H1 (cell line): ENCODE measurements around the gene TENT4A. TPM values are rescaled to one million over a fixed set of nuclear protein-coding genes. Genes with fewer than 3 reads are reported as not detected.
A peak's percentile ranks its signal among the peaks of the same experiment; 100 is the strongest.

Experiments used
- CTCF ChIA-PET: fragments of 300-600 bp; sonication (Branson Sonifier 250); formaldehyde crosslinking; loops from one replicate; lab custom pipeline; 2021; ENCODE audit not compliant: partially characterized antibody; lab: Charles Lee
- POLR2A ChIA-PET: fragments of 300-600 bp; sonication (Branson Sonifier 250); formaldehyde crosslinking; loops from one replicate; lab custom pipeline; 2021; ENCODE audit warnings: inconsistent platforms; ENCODE audit not compliant: partially characterized antibody; lab: Charles Lee
- DNase-seq, 2 experiments: peaks; one replicate each; pipeline versions ENCODE4 v3.0.0 to v3.0.0-alpha.2; 2010 to 2022; ENCODE audit warnings: low spot score in 2 of 2, low read depth in 1 of 2, mixed read lengths in 1 of 2
- FAIRE-seq: peaks from 2 replicates; lab custom pipeline; 2011; peaks lifted over from hg19 to GRCh38; lab: Jason Lieb, UNC
- H2AFZ ChIP-seq: 2 replicates; pipeline ENCODE4 v1.8.1; 2012; ENCODE audit warnings: low read length, inconsistent platforms
- H2AK5ac ChIP-seq: 2 replicates; pipeline ENCODE4 v1.6.1; 2013; ENCODE audit warnings: low read depth, low read length
- H2BK120ac ChIP-seq: replicated peaks from 2 replicates; pipeline ENCODE3; 2013; ENCODE audit warnings: low read depth, low read length, inconsistent platforms
- H2BK12ac ChIP-seq: 2 replicates; pipeline ENCODE4 v1.6.1; 2013; ENCODE audit warnings: low read depth, low read length
- H2BK15ac ChIP-seq: 2 replicates; pipeline ENCODE4 v1.6.1; 2013; ENCODE audit warnings: low read length
- H2BK20ac ChIP-seq: 2 replicates; pipeline ENCODE4 v1.6.1; 2013; ENCODE audit warnings: low read length
- H2BK5ac ChIP-seq: 2 replicates; pipeline ENCODE4 v1.6.1; 2013; ENCODE audit warnings: low read depth, low read length
- H3K14ac ChIP-seq: 2 replicates; pipeline ENCODE4 v1.6.1; 2013; ENCODE audit warnings: inconsistent platforms; ENCODE audit not compliant: insufficient read length
- H3K18ac ChIP-seq: 2 replicates; pipeline ENCODE4 v1.6.1; 2013; ENCODE audit warnings: low read length; ENCODE audit errors: extremely low read depth
- H3K23ac ChIP-seq: 2 replicates; pipeline ENCODE4 v1.6.1; 2013; ENCODE audit warnings: inconsistent platforms; ENCODE audit not compliant: insufficient read length
- H3K23me2 ChIP-seq: 2 replicates; pipeline ENCODE4 v1.6.1; 2013; ENCODE audit warnings: low read depth, low read length
- H3K27ac ChIP-seq: 2 replicates; pipeline ENCODE4 v1.6.1; 2011; ENCODE audit warnings: low read depth, low read length, inconsistent platforms
- H3K27me3 ChIP-seq, 4 experiments: replicated peaks in 1 of 4; 1 replicate in 1 of 4; 2 replicates in 3 of 4; pipeline versions ENCODE4 v1.6.1 to v1.8.1; 2011 to 2013; ENCODE audit warnings: low read length in 3 of 4, mild to moderate bottlenecking in 3 of 4, inconsistent platforms in 2 of 4, mixed read lengths in 2 of 4, moderate library complexity in 1 of 4; ENCODE audit not compliant: control insufficient read depth in 3 of 4, insufficient read depth in 3 of 4; ENCODE audit errors: extremely low read depth in 1 of 4
- H3K36me3 ChIP-seq, 4 experiments: 2 replicates each; pipeline versions ENCODE4 v1.6.1 to v1.8.1; 2011 to 2013; ENCODE audit warnings: mild to moderate bottlenecking in 4 of 4, low read length in 3 of 4, moderate library complexity in 2 of 4, control low read depth in 1 of 4, inconsistent platforms in 1 of 4; ENCODE audit not compliant: insufficient read depth in 4 of 4, control insufficient read depth in 2 of 4
- H3K4ac ChIP-seq: replicated peaks from 2 replicates; pipeline ENCODE3; 2013; ENCODE audit warnings: low read length, low read depth, mixed read lengths, inconsistent platforms; ENCODE audit not compliant: insufficient read length
- H3K4me1 ChIP-seq, 4 experiments: replicated peaks in 1 of 4; 1 replicate in 1 of 4; 2 replicates in 3 of 4; pipeline versions ENCODE4 v1.6.1 to v1.8.1; 2011 to 2013; ENCODE audit warnings: low read length in 3 of 4, inconsistent platforms in 2 of 4, mixed read lengths in 1 of 4; ENCODE audit not compliant: insufficient read depth in 4 of 4, control insufficient read depth in 3 of 4
- H3K4me2 ChIP-seq, 2 experiments: 2 replicates each; pipeline versions ENCODE4 v1.6.1 to v1.8.1; 2011 to 2013; ENCODE audit warnings: low read depth in 2 of 2, low read length in 2 of 2, control low read depth in 1 of 2, inconsistent platforms in 1 of 2, mild to moderate bottlenecking in 1 of 2; ENCODE audit not compliant: insufficient read depth in 1 of 2
- H3K4me3 ChIP-seq, 4 experiments: fragments of 200-600, 300-600 bp in 1 of 4; sonication (generic), shearing (Covaris generic), sonication (Bioruptor Twin) in 1 of 4; 2 replicates each; pipeline versions ENCODE4 v1.5.1 to v1.8.1; 2011 to 2016; ENCODE audit warnings: low read length in 4 of 4, low read depth in 3 of 4, control low read depth in 2 of 4, inconsistent platforms in 2 of 4, mild to moderate bottlenecking in 2 of 4, mixed read lengths in 1 of 4, moderate library complexity in 1 of 4; ENCODE audit not compliant: insufficient read depth in 2 of 4; ENCODE audit errors: extremely low read depth in 1 of 4
- H3K56ac ChIP-seq: replicated peaks from 2 replicates; pipeline ENCODE3; 2013; ENCODE audit warnings: low read depth, mild to moderate bottlenecking, mixed read lengths, low read length, inconsistent platforms; ENCODE audit not compliant: insufficient read length
- H3K79me1 ChIP-seq: 2 replicates; pipeline ENCODE4 v1.6.1; 2013; ENCODE audit warnings: low read depth, low read length, control low read depth
- H3K79me2 ChIP-seq, 2 experiments: 2 replicates each; pipeline versions ENCODE4 v1.6.1 to v1.8.1; 2012 to 2013; ENCODE audit warnings: low read length in 2 of 2, mild to moderate bottlenecking in 2 of 2, inconsistent platforms in 1 of 2; ENCODE audit not compliant: insufficient read depth in 2 of 2, control insufficient read depth in 1 of 2
- H3K9ac ChIP-seq, 4 experiments: replicated peaks in 1 of 4; 1 replicate in 1 of 4; 2 replicates in 3 of 4; pipeline versions ENCODE4 v1.6.1 to v1.8.1; 2011 to 2013; ENCODE audit warnings: low read depth in 3 of 4, low read length in 3 of 4, control low read depth in 2 of 4, mild to moderate bottlenecking in 2 of 4, moderate library complexity in 2 of 4, inconsistent platforms in 1 of 4; ENCODE audit errors: extremely low read depth in 1 of 4
- H3K9me3 ChIP-seq, 2 experiments: 2 replicates each; pipeline versions ENCODE4 v1.6.1 to v1.8.1; 2012 to 2013; ENCODE audit warnings: mild to moderate bottlenecking in 2 of 2, moderate library complexity in 2 of 2, control low read depth in 1 of 2, inconsistent platforms in 1 of 2, low read depth in 1 of 2, low read length in 1 of 2, mixed read lengths in 1 of 2; ENCODE audit not compliant: insufficient read depth in 2 of 2
- H4K20me1 ChIP-seq, 2 experiments: replicated peaks in 1 of 2; 2 replicates each; pipeline versions ENCODE3 to v1.8.1; 2011 to 2013; ENCODE audit warnings: inconsistent platforms in 2 of 2, low read length in 2 of 2, mild to moderate bottlenecking in 1 of 2; ENCODE audit not compliant: insufficient read depth in 2 of 2, control insufficient read depth in 1 of 2
- H4K5ac ChIP-seq: 2 replicates; pipeline ENCODE4 v1.6.1; 2013; ENCODE audit warnings: low read length, low read depth, mixed read lengths, inconsistent platforms; ENCODE audit not compliant: insufficient read length
- H4K8ac ChIP-seq: 2 replicates; pipeline ENCODE4 v1.8.0; 2013; ENCODE audit warnings: mild to moderate bottlenecking, moderate library complexity, low read length, inconsistent platforms; ENCODE audit not compliant: insufficient read depth; ENCODE audit errors: extremely low read depth
- H4K91ac ChIP-seq: replicated peaks from 2 replicates; pipeline ENCODE3; 2013; ENCODE audit warnings: low read length, mixed read lengths, inconsistent platforms; ENCODE audit not compliant: insufficient read length
- ASH2L ChIP-seq: fragments of 200-600, 300-600 bp; sonication (generic); IDR thresholded peaks from one replicate; pipeline ENCODE4 v1.7.1; 2017; ENCODE audit warnings: low read length
- CHD1 ChIP-seq: IDR thresholded peaks from 2 replicates; pipeline ENCODE4 v1.6.1; 2012; ENCODE audit warnings: low read depth, low read length, improper control_type of control experiment
- E2F6 ChIP-seq: IDR thresholded peaks from 2 replicates; pipeline ENCODE4 v1.6.1; 2012; ENCODE audit warnings: inconsistent platforms
- POU5F1 ChIP-seq: IDR thresholded peaks from 2 replicates; pipeline ENCODE4 v1.6.1; 2011; ENCODE audit warnings: low read depth, mild to moderate bottlenecking, low read length, moderate library complexity
- SIN3A ChIP-seq, 2 experiments: IDR thresholded peaks in 1 of 2; conservative IDR thresholded peaks in 1 of 2; 2 replicates each; pipeline ENCODE4 v1.6.1; 2011 to 2012; ENCODE audit warnings: low read length in 2 of 2, improper control_type of control experiment in 1 of 2, low read depth in 1 of 2, mild to moderate bottlenecking in 1 of 2
- SP2 ChIP-seq: IDR thresholded peaks from 2 replicates; pipeline ENCODE4 v1.6.1; 2012; ENCODE audit warnings: mild to moderate bottlenecking, low read length, inconsistent platforms
- SUZ12 ChIP-seq: fragments of 200-600 bp; sonication (generic); IDR thresholded peaks from 2 replicates; pipeline ENCODE4 v1.6.1; 2012; ENCODE audit warnings: mild to moderate bottlenecking, inconsistent platforms, low read length, moderate library complexity, mixed read lengths
- TCF12 ChIP-seq: IDR thresholded peaks from 2 replicates; pipeline ENCODE4 v1.6.1; 2011; ENCODE audit warnings: low read depth, mild to moderate bottlenecking, low read length
- USF2 ChIP-seq: IDR thresholded peaks from 2 replicates; pipeline ENCODE4 v1.6.1; 2011; ENCODE audit warnings: low read length, improper control_type of control experiment
- YY1 ChIP-seq: IDR thresholded peaks from 2 replicates; pipeline ENCODE4 v1.6.1; 2011; ENCODE audit warnings: low read depth, mild to moderate bottlenecking, low read length
- WGBS, 2 experiments: shearing (Covaris generic) in 1 of 2; methylation state at CpG; one replicate each; pipeline versions ENCODE4 v1.1.6 to v1.1.7; 2013 to 2015; ENCODE audit warnings: low lambda C conversion rate in 2 of 2, mixed read lengths in 2 of 2, inconsistent platforms in 1 of 2, low coverage in 1 of 2, missing lambda C conversion rate in 1 of 2; ENCODE audit not compliant: insufficient replicate concordance in 2 of 2, insufficient coverage in 1 of 2, insufficient read length in 1 of 2; ENCODE audit errors: extremely low coverage in 1 of 2, missing lambda C conversion rate in 1 of 2; 5-methylcytosine and 5-hydroxymethylcytosine counted together
- polyA plus RNA-seq, 7 experiments: library from polyadenylated mRNA; depleted of rRNA in 3 of 7; stranded (reverse) in 5 of 7; unstranded in 2 of 7; fragments of >200 nt in 5 of 7; fragments of 200-250 nt in 2 of 7; gene quantifications; 1 replicate in 5 of 7; 2 replicates in 1 of 7; 4 replicates in 1 of 7; pipeline versions ENCODE4 v1.2.1 to v1.2.3, GENCODE V29; 2011 to 2013; ENCODE audit warnings: missing spikeins in 2 of 7, mixed read lengths in 2 of 7
- total RNA-seq: library from RNA; stranded (reverse); fragmentation: NEBNext Ultra II Directional; extraction: Animal tissue kit (Norgen Biotek cat#: 25700); gene quantifications from 2 replicates; pipeline ENCODE4 v1.2.1, GENCODE V29; 2021

Gene TENT4A
- total and polyA plus RNA-seq, 2 of the 8 experiments (the other 6 are each of a cell fraction or from before 2014, with no cell fraction given), result 8.9 to 25.1 TPM

GRCh38 chr5:6715758-6716628 lies 2.8 kb downstream of the TENT4A start:
- Histone ChIP-seq H4K91ac (no peak overlapping the region), H3K23me2 (peaks cover 10% of the 10 kb centered on the region), H3K79me2 (peaks cover 14 to 63% of the 10 kb centered on the region in 2 experiments), H2BK120ac (no peak overlapping the region), H2AFZ (no peak overlapping the region), H3K79me1 (peaks cover 28% of the 10 kb centered on the region), H2BK5ac (no peak overlapping the region; the same call in 1 of the 2 replicates), H2BK20ac (no peak overlapping the region), H3K4me2 (peak overlapping the region; percentile 86 to 87), H2BK15ac (0 out of 2 replicates have a peak overlapping the region, but pooled peaks have one; percentile 29), H3K14ac (no peak overlapping the region), H3K4me3 (peak overlapping the region; percentile 49 to 84 (median 59); a peak in 5 of 8 replicates), H3K27me3 (peaks cover 0 to 2% (median 0%) of the 10 kb centered on the region in 4 experiments; a peak in 3 of 7 replicates), H4K5ac (no peak overlapping the region), H3K36me3 (no peaks in the 10 kb centered on the region), H3K9ac (peak overlapping the region in 1 of 4 experiments; percentile 26; a peak in 1 of 7 replicates), H2AK5ac (no peak overlapping the region), H3K9me3 (no peaks in the 10 kb centered on the region), H3K23ac (no peak overlapping the region), H4K20me1 (peaks cover 22 to 47% of the 10 kb centered on the region in 2 experiments), H2BK12ac (no peak overlapping the region), H3K4me1 (peaks cover 0 to 17% (median 6%) of the 10 kb centered on the region in 4 experiments; a peak in 5 of 7 replicates), H3K4ac (no peak overlapping the region), H3K18ac (no peak overlapping the region), H3K56ac (no peak overlapping the region), H3K27ac (no peak overlapping the region), H4K8ac (no peak overlapping the region)
- DNase-seq (no peak), FAIRE-seq (no peak)
- ChIA-PET CTCF (interaction anchor here (3.7 kb wide), 1 partner anchor 30 kb away, joined by 15 read pairs; no protein-coding TSS in a partner anchor), POLR2A (interaction anchor here (2.5 kb wide), 1 partner anchor 11 kb away, joined by 6 read pairs; no protein-coding TSS in a partner anchor)
- WGBS, 2 experiments, result 90% methylated on average over 16 of the region's 17 CpGs; no CpG with 5 or more reads in 1 of the 2 experiments
- TF ChIP-seq SUZ12 (no peak), TCF12 (no peak), E2F6 (no peak), SP2 (no peak), POU5F1 (no peak), CHD1 (no peak), ASH2L (no peak), YY1 (no peak), USF2 (no peak), SIN3A (conservative IDR thresholded peaks at IDR 0.05 in 1 of 2, IDR thresholded peaks at IDR 0.05 in 1 of 2; ENCODE audit: low read depth in 1 of 2, low read length in 2 of 2) (no peak)
